ENCODE data around the gene JAML.

The JAML gene

GRCh38 chr11:118219732-118220131 is 5.1 kb downstream of the JAML start:
- H3K4me1 ChIP-seq (ENCODE audit: insufficient read depth, low read length): no peaks in the 10 kb centered on the region
- peaks cover 13% of the 10 kb centered on the region for H3K27me3 ChIP-seq (ENCODE audit: insufficient read depth, low read length)
- H3K36me3 ChIP-seq (ENCODE audit: insufficient read depth, low read length): no peaks in the 10 kb centered on the region
- no peak overlapping the region for H2AFZ ChIP-seq (ENCODE audit: low read depth, low read length)
- no peak overlapping the region for H3K4me3 ChIP-seq (ENCODE audit: low read length)
- no peaks in the 10 kb centered on the region for H3K9me3 ChIP-seq (ENCODE audit: low read length)

- Histone ChIP-seq H3K9me3 (ENCODE audit: low read length) (no peaks in the 10 kb centered on the region), H3K4me3 (ENCODE audit: low read length) (no peak overlapping the region), H3K4me1 (ENCODE audit: insufficient read depth, low read length) (no peaks in the 10 kb centered on the region), H2AFZ (ENCODE audit: low read depth, low read length) (no peak overlapping the region), H3K27me3 (ENCODE audit: insufficient read depth, low read length) (peaks cover 17% of the 10 kb centered on the region), H3K36me3 (ENCODE audit: insufficient read depth, low read length) (no peaks in the 10 kb centered on the region)
These were observed 5.6 kb downstream of the JAML start for GRCh38 chr11:118219244-118219643.

GRCh38 chr11:118217575-118217974 is 7.2 kb downstream of the JAML start:
- H3K9me3 ChIP-seq (ENCODE audit: low read length): no peaks in the 10 kb centered on the region
- no peak overlapping the region for H2AFZ ChIP-seq (ENCODE audit: low read depth, low read length)
- no peaks in the 10 kb centered on the region for H3K36me3 ChIP-seq (ENCODE audit: insufficient read depth, low read length)
- H3K27me3 ChIP-seq (ENCODE audit: insufficient read depth, low read length): peaks cover 19% of the 10 kb centered on the region
- no peaks in the 10 kb centered on the region for H3K4me1 ChIP-seq (ENCODE audit: insufficient read depth, low read length)
- H3K4me3 ChIP-seq (ENCODE audit: low read length): no peak overlapping the region

GRCh38 chr11:118216621-118217481 is 8.0 kb downstream of the JAML start:
- no peak overlapping the region for H2AFZ ChIP-seq (ENCODE audit: low read depth, low read length)
- no peaks in the 10 kb centered on the region for H3K4me1 ChIP-seq (ENCODE audit: insufficient read depth, low read length)
- no peak overlapping the region for H3K4me3 ChIP-seq (ENCODE audit: low read length)
- no peaks in the 10 kb centered on the region for H3K9me3 ChIP-seq (ENCODE audit: low read length)
- H3K27me3 ChIP-seq (ENCODE audit: insufficient read depth, low read length): peaks cover 22% of the 10 kb centered on the region
- no peaks in the 10 kb centered on the region for H3K36me3 ChIP-seq (ENCODE audit: insufficient read depth, low read length)

GRCh38 chr11:118215765-118216164 is 9.0 kb downstream of the JAML start:
- H2AFZ ChIP-seq (ENCODE audit: low read depth, low read length): no peak overlapping the region
- H3K36me3 ChIP-seq (ENCODE audit: insufficient read depth, low read length): no peaks in the 10 kb centered on the region
- peaks cover 33% of the 10 kb centered on the region for H3K27me3 ChIP-seq (ENCODE audit: insufficient read depth, low read length)
- no peak overlapping the region for H3K4me3 ChIP-seq (ENCODE audit: low read length)
- H3K4me1 ChIP-seq (ENCODE audit: insufficient read depth, low read length): no peaks in the 10 kb centered on the region
- no peaks in the 10 kb centered on the region for H3K9me3 ChIP-seq (ENCODE audit: low read length)

- peaks cover 35% of the 10 kb centered on the region for H3K27me3 ChIP-seq (ENCODE audit: insufficient read depth, low read length)
These were observed 9.5 kb downstream of the JAML start for GRCh38 chr11:118215262-118215661.

GRCh38 chr11:118214210-118214914 is 10.4 kb downstream of the JAML start:
- Histone ChIP-seq H2AFZ (ENCODE audit: low read depth, low read length) (no peak overlapping the region), H3K9me3 (ENCODE audit: low read length) (no peaks in the 10 kb centered on the region), H3K4me3 (ENCODE audit: low read length) (no peak overlapping the region), H3K27me3 (ENCODE audit: insufficient read depth, low read length) (peaks cover 27% of the 10 kb centered on the region), H3K4me1 (ENCODE audit: insufficient read depth, low read length) (no peaks in the 10 kb centered on the region), H3K36me3 (ENCODE audit: insufficient read depth, low read length) (no peaks in the 10 kb centered on the region)

More at GRCh38 chr11:118215262-118215661, 9.5 kb downstream of the JAML start:
- Histone ChIP-seq H2AFZ (ENCODE audit: low read depth, low read length) (no peak overlapping the region), H3K4me1 (ENCODE audit: insufficient read depth, low read length) (no peaks in the 10 kb centered on the region), H3K9me3 (ENCODE audit: low read length) (no peaks in the 10 kb centered on the region), H3K4me3 (ENCODE audit: low read length) (no peak overlapping the region), H3K36me3 (ENCODE audit: insufficient read depth, low read length) (no peaks in the 10 kb centered on the region)

- Histone ChIP-seq H3K27me3 (ENCODE audit: insufficient read depth, low read length) (peaks cover 32% of the 10 kb centered on the region), H3K9me3 (ENCODE audit: low read length) (no peaks in the 10 kb centered on the region), H3K36me3 (ENCODE audit: insufficient read depth, low read length) (no peaks in the 10 kb centered on the region), H3K4me3 (ENCODE audit: low read length) (no peak overlapping the region), H2AFZ (ENCODE audit: low read depth, low read length) (no peak overlapping the region), H3K4me1 (ENCODE audit: insufficient read depth, low read length) (no peaks in the 10 kb centered on the region)
These were observed 11.0 kb downstream of the JAML start for GRCh38 chr11:118213781-118214180.

- no peaks in the 10 kb centered on the region for H3K9me3 ChIP-seq (ENCODE audit: low read length)
These were observed 11.6 kb downstream of the JAML start for GRCh38 chr11:118213201-118213600.

GRCh38 chr11:118212781-118213191 is 12.0 kb downstream of the JAML start:
- Histone ChIP-seq H3K9me3 (ENCODE audit: low read length) (no peaks in the 10 kb centered on the region), H2AFZ (ENCODE audit: low read depth, low read length) (no peak overlapping the region), H3K4me3 (ENCODE audit: low read length) (no peak overlapping the region), H3K36me3 (ENCODE audit: insufficient read depth, low read length) (no peaks in the 10 kb centered on the region), H3K4me1 (ENCODE audit: insufficient read depth, low read length) (no peaks in the 10 kb centered on the region), H3K27me3 (ENCODE audit: insufficient read depth, low read length) (peaks cover 35% of the 10 kb centered on the region)

More at GRCh38 chr11:118213201-118213600, 11.6 kb downstream of the JAML start:
- Histone ChIP-seq H2AFZ (ENCODE audit: low read depth, low read length) (no peak overlapping the region), H3K36me3 (ENCODE audit: insufficient read depth, low read length) (no peaks in the 10 kb centered on the region), H3K4me3 (ENCODE audit: low read length) (no peak overlapping the region), H3K4me1 (ENCODE audit: insufficient read depth, low read length) (no peaks in the 10 kb centered on the region), H3K27me3 (ENCODE audit: insufficient read depth, low read length) (peaks cover 35% of the 10 kb centered on the region)

- H3K27me3 ChIP-seq (ENCODE audit: insufficient read depth, low read length): peaks cover 35% of the 10 kb centered on the region
- H3K4me1 ChIP-seq (ENCODE audit: insufficient read depth, low read length): no peaks in the 10 kb centered on the region
- no peaks in the 10 kb centered on the region for H3K9me3 ChIP-seq (ENCODE audit: low read length)
- no peak overlapping the region for H3K4me3 ChIP-seq (ENCODE audit: low read length)
- H3K36me3 ChIP-seq (ENCODE audit: insufficient read depth, low read length): no peaks in the 10 kb centered on the region
- no peak overlapping the region for H2AFZ ChIP-seq (ENCODE audit: low read depth, low read length)
These were observed 12.6 kb downstream of the JAML start for GRCh38 chr11:118212131-118212725.

GRCh38 chr11:118211006-118211405 is 13.8 kb downstream of the JAML start:
- peaks cover 36% of the 10 kb centered on the region for H3K27me3 ChIP-seq (ENCODE audit: insufficient read depth, low read length)
- no peak overlapping the region for H3K4me3 ChIP-seq (ENCODE audit: low read length)
- no peaks in the 10 kb centered on the region for H3K4me1 ChIP-seq (ENCODE audit: insufficient read depth, low read length)
- no peaks in the 10 kb centered on the region for H3K9me3 ChIP-seq (ENCODE audit: low read length)
- H3K36me3 ChIP-seq (ENCODE audit: insufficient read depth, low read length): no peaks in the 10 kb centered on the region
- H2AFZ ChIP-seq (ENCODE audit: low read depth, low read length): no peak overlapping the region

- Histone ChIP-seq H3K4me1 (ENCODE audit: insufficient read depth, low read length) (no peaks in the 10 kb centered on the region), H3K36me3 (ENCODE audit: insufficient read depth, low read length) (no peaks in the 10 kb centered on the region), H2AFZ (ENCODE audit: low read depth, low read length) (no peak overlapping the region), H3K27me3 (ENCODE audit: insufficient read depth, low read length) (peaks cover 39% of the 10 kb centered on the region), H3K4me3 (ENCODE audit: low read length) (no peak overlapping the region), H3K9me3 (ENCODE audit: low read length) (no peaks in the 10 kb centered on the region)
These were observed 14.5 kb downstream of the JAML start for GRCh38 chr11:118210323-118210722.

Measured in neuron (in vitro differentiated cells).